ENCODE results near the gene LCE3B. TPM values are rescaled to one million over a fixed set of nuclear protein-coding genes. Genes with fewer than 3 reads are reported as not detected.

Gene LCE3B
- total RNA-seq, 1 donor from 2014 or later, result not detected

DNA sequence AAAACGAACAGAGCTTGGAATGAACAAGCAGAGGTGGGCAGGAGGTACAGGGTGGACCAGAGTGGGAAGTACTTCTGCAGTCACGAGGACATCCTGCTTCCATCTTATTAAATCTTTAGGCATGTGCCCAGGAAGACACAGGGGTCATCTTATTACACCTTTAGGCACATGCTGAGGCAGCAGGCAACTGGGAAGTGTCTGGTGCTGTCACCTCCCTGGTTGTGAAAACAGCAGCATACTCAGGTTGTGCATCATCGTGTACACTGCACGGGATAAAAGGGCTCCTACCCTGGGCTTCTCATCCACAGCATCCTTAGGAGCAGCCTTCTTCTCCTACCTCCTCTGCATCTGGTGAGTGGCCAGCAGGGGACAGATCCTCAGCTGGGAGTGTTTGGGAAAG lies 13.7 kb upstream of the LCE3B start, which contains the start of gene LCE3C:
TSS of gene LCE3C (plus strand) at position 301 of the 400 bp plus-strand sequence. CDS start 498 bp downstream, outside the sequence.
- no peak within 1 kb of the TSS for H3K4me3 ChIP-seq
- no peak for DNase-seq (ENCODE audit: extremely low spot score in 2 of 2)
- H3K27me3 ChIP-seq, result no peaks in the 10 kb centered on the region
- no peaks in the 10 kb centered on the region for H3K4me1 ChIP-seq
- no peaks in the 10 kb centered on the region for H3K36me3 ChIP-seq
- intact Hi-C loops (cut with DNase I), result no loop called here
- TF ChIP-seq, protein P1, sequence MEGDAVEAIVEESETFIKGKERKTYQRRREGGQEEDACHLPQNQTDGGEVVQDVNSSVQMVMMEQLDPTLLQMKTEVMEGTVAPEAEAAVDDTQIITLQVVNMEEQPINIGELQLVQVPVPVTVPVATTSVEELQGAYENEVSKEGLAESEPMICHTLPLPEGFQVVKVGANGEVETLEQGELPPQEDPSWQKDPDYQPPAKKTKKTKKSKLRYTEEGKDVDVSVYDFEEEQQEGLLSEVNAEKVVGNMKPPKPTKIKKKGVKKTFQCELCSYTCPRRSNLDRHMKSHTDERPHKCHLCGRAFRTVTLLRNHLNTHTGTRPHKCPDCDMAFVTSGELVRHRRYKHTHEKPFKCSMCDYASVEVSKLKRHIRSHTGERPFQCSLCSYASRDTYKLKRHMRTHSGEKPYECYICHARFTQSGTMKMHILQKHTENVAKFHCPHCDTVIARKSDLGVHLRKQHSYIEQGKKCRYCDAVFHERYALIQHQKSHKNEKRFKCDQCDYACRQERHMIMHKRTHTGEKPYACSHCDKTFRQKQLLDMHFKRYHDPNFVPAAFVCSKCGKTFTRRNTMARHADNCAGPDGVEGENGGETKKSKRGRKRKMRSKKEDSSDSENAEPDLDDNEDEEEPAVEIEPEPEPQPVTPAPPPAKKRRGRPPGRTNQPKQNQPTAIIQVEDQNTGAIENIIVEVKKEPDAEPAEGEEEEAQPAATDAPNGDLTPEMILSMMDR (IDR thresholded peaks at IDR 0.05), result no peak
- TF ChIP-seq POLR2AphosphoS5 (IDR thresholded peaks at IDR 0.05; ENCODE audit: insufficient read depth in 1 of 2, low read depth in 1 of 2), result no peak
- TF ChIP-seq POLR2A (IDR thresholded peaks at IDR 0.05), result no peak
- H3K27ac ChIP-seq, result no peak within 1 kb of the TSS
- H3K9me3 ChIP-seq, result no peaks in the 10 kb centered on the region

GRCh38 chr1:152621993-152622392 lies 8.4 kb downstream of the LCE3B start:
- no peaks in the 10 kb centered on the region for H3K4me1 ChIP-seq
- no peak overlapping the region for H3K27ac ChIP-seq
- no peak overlapping the region for H3K4me3 ChIP-seq
- TF ChIP-seq, protein P1 (IDR thresholded peaks at IDR 0.05), result no peak
- TF ChIP-seq POLR2AphosphoS5 (IDR thresholded peaks at IDR 0.05; ENCODE audit: insufficient read depth in 1 of 2, low read depth in 1 of 2) (no peak), POLR2A (IDR thresholded peaks at IDR 0.05) (no peak)
- DNase-seq (ENCODE audit: extremely low spot score in 2 of 2), result no peak
- H3K36me3 ChIP-seq, result no peaks in the 10 kb centered on the region
- H3K9me3 ChIP-seq, result peaks cover 3% of the 10 kb centered on the region
- H3K27me3 ChIP-seq, result no peaks in the 10 kb centered on the region
- intact Hi-C loops (cut with DNase I), result no loop called here

- intact Hi-C loops (cut with DNase I), result no loop called here
- H3K9me3 ChIP-seq, result peaks cover 3% of the 10 kb centered on the region
These were observed 9.2 kb downstream of the LCE3B start, which contains the start of gene LCE3A for GRCh38 chr1:152622803-152623202. TSS of gene LCE3A (minus strand) at chr1:152623103. CDS start at chr1:152623103, 0 bp downstream.

GRCh38 chr1:152623203-152623844 lies 9.7 kb downstream of the LCE3B start:
- no peak for TF ChIP-seq POLR2AphosphoS5 (IDR thresholded peaks at IDR 0.05; ENCODE audit: insufficient read depth in 1 of 2, low read depth in 1 of 2)
- no peak for TF ChIP-seq POLR2A (IDR thresholded peaks at IDR 0.05)
- TF ChIP-seq, protein P1 (IDR thresholded peaks at IDR 0.05), result no peak
- DNase-seq (ENCODE audit: extremely low spot score in 2 of 2), result no peak
- Histone ChIP-seq H3K9me3 (peaks cover 3% of the 10 kb centered on the region), H3K27ac (no peak overlapping the region), H3K36me3 (no peaks in the 10 kb centered on the region), H3K4me1 (no peaks in the 10 kb centered on the region), H3K4me3 (no peak overlapping the region), H3K27me3 (no peaks in the 10 kb centered on the region)
- intact Hi-C loops (cut with DNase I), result no loop called here

More at GRCh38 chr1:152622803-152623202, 9.2 kb downstream of the LCE3B start, which contains the start of gene LCE3A:
- TF ChIP-seq, protein P1 (IDR thresholded peaks at IDR 0.05), result no peak
- TF ChIP-seq POLR2AphosphoS5 (IDR thresholded peaks at IDR 0.05; ENCODE audit: insufficient read depth in 1 of 2, low read depth in 1 of 2), result no peak
- TF ChIP-seq POLR2A (IDR thresholded peaks at IDR 0.05), result no peak
- Histone ChIP-seq H3K27me3 (no peaks in the 10 kb centered on the region), H3K4me1 (no peaks in the 10 kb centered on the region), H3K27ac (no peak within 1 kb of the TSS), H3K4me3 (no peak within 1 kb of the TSS), H3K36me3 (no peaks in the 10 kb centered on the region)
- no peak for DNase-seq (ENCODE audit: extremely low spot score in 2 of 2)

DNA sequence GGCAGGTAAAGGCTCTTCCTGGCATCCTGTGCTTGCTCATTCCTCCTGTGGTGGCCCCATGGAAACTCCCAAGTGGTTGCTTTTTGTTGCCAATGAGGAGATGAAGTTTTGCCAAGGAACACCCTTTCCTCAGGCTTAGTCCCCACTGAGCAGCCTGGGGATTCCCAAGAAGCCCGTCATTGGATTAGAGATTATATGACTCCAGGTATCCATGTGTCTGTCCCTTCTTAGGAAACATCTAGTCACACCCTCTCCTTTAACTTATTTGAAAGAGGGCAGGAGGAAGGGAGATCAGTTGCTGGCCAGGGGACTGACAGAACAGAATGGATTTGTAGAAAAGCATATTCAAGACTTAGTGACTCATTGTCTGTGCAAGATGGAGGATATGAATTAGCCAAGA lies 13.1 kb downstream of the LCE3B start:
- no peak overlapping the region for H3K4me3 ChIP-seq
- no peaks in the 10 kb centered on the region for H3K4me1 ChIP-seq
- H3K27me3 ChIP-seq, result no peaks in the 10 kb centered on the region
- TF ChIP-seq, protein P1 (IDR thresholded peaks at IDR 0.05), result no peak
- no peak for TF ChIP-seq POLR2AphosphoS5 (IDR thresholded peaks at IDR 0.05; ENCODE audit: insufficient read depth in 1 of 2, low read depth in 1 of 2)
- DNase-seq (ENCODE audit: extremely low spot score in 2 of 2), result no peak
- no peak overlapping the region for H3K27ac ChIP-seq
- intact Hi-C loops (cut with DNase I), result no loop called here
- H3K36me3 ChIP-seq, result no peaks in the 10 kb centered on the region
- no peaks in the 10 kb centered on the region for H3K9me3 ChIP-seq
